ENCODE data around the gene CAGE1. TPM values are rescaled to one million over a fixed set of nuclear protein-coding genes. Genes with fewer than 3 reads are reported as not detected.

Gene CAGE1
- polyA plus RNA-seq, 3 donors: not detected

DNA sequence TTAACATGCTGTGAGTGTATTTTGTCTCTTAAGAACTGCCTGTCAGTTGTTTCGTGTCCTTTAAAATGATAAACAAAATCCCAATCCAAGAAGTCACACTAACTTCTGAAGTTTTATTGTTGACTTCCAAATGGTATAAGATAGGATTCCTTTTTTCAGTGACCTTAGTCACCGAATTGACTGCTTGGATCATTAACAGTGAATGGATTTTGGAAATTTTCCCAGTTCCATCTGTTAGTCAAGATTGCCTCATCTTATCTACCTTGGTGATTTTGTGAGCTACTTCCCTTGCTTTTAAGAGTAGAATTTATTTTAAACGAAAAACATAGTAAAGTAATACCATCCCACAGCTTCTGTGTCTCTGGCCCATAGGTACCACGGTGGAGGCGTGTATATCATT, 15.0 kb upstream of the CAGE1 start:
- TF ChIP-seq CTCF (IDR thresholded peaks at IDR 0.05): no peak
- peaks cover 73 to 99% of the 10 kb centered on the region in 2 donors for H3K36me3 ChIP-seq (replicated peaks in 1 of 2; ENCODE audit: control insufficient read depth in 1 of 2, insufficient read depth in 2 of 2, low read length in 2 of 2)
- Mint-ChIP-seq H3K27me3 (ENCODE audit: low read depth in 3 of 3) (no peaks in the 10 kb centered on the region), H3K9me3 (no peaks in the 10 kb centered on the region), H3K4me1 (peaks cover 11% of the 10 kb centered on the region), H3K4me3 (no peak overlapping the region), H3K36me3 (peaks cover 66 to 80% of the 10 kb centered on the region in 2 donors), H3K27ac (peak overlapping the region in 1 of 7 donors; percentile 43)
- H3K4me1 ChIP-seq (ENCODE audit: control insufficient read depth in 1 of 2, insufficient read depth in 2 of 2, low read length in 2 of 2): peaks cover 0 to 4% of the 10 kb centered on the region in 2 donors
- no peaks in the 10 kb centered on the region for H4K20me1 ChIP-seq (ENCODE audit: insufficient read depth, low read length)
- no peak overlapping the region for H3K9ac ChIP-seq (ENCODE audit: insufficient read depth, low read length, poor library complexity, severe bottlenecking)
- 94% methylated on average over 2 of the region's 5 CpGs for WGBS (ENCODE audit: insufficient coverage)
- no peaks in the 10 kb centered on the region for H3K9me3 ChIP-seq (replicated peaks in 1 of 2; ENCODE audit: control insufficient read depth in 1 of 2, insufficient read depth in 1 of 2, low read length in 2 of 2)
- H3K27ac ChIP-seq (ENCODE audit: low read depth in 1 of 2, low read length in 2 of 2): no peak overlapping the region
- no peak overlapping the region for H3K4me3 ChIP-seq (replicated peaks in 1 of 3; ENCODE audit: low read depth in 2 of 3, low read length in 3 of 3)
- no peak for DNase-seq
- no peak overlapping the region for H2AFZ ChIP-seq (ENCODE audit: insufficient read depth, low read depth, low read length, poor library complexity, severe bottlenecking)
- no peaks in the 10 kb centered on the region for H3K27me3 ChIP-seq (ENCODE audit: control insufficient read depth in 2 of 2, insufficient read depth in 2 of 2, low read length in 2 of 2)
- H3K4me2 ChIP-seq (replicated peaks; ENCODE audit: extremely low read depth, low read length, poor library complexity, severe bottlenecking): no peak overlapping the region
- no peaks in the 10 kb centered on the region for H3K79me2 ChIP-seq (ENCODE audit: insufficient read depth, low read length)
- intact Hi-C loops (cut with micrococcal nuclease): no loop called here

- H3K27ac Mint-ChIP-seq: peak overlapping the region in 3 of 7 donors; percentile 19 to 46 (median 46)
- DNase-seq: peak; percentile 6 to 58 (median 43)
- Histone ChIP-seq H3K9ac (ENCODE audit: insufficient read depth, low read length, poor library complexity, severe bottlenecking) (no peak overlapping the region), H3K79me2 (ENCODE audit: insufficient read depth, low read length) (no peaks in the 10 kb centered on the region), H2AFZ (ENCODE audit: insufficient read depth, low read depth, low read length, poor library complexity, severe bottlenecking) (no peak overlapping the region), H3K4me2 (replicated peaks; ENCODE audit: extremely low read depth, low read length, poor library complexity, severe bottlenecking) (no peak overlapping the region), H3K27ac (ENCODE audit: low read depth in 1 of 2, low read length in 2 of 2) (peak overlapping the region in 1 of 2 donors; percentile 21), H3K36me3 (replicated peaks in 1 of 2; ENCODE audit: control insufficient read depth in 1 of 2, insufficient read depth in 2 of 2, low read length in 2 of 2) (peaks cover 73 to 99% of the 10 kb centered on the region in 2 donors), H3K9me3 (replicated peaks in 1 of 2; ENCODE audit: control insufficient read depth in 1 of 2, insufficient read depth in 1 of 2, low read length in 2 of 2) (no peaks in the 10 kb centered on the region), H3K27me3 (ENCODE audit: control insufficient read depth in 2 of 2, insufficient read depth in 2 of 2, low read length in 2 of 2) (no peaks in the 10 kb centered on the region), H3K4me1 (ENCODE audit: control insufficient read depth in 1 of 2, insufficient read depth in 2 of 2, low read length in 2 of 2) (peaks cover 0 to 4% of the 10 kb centered on the region in 2 donors), H4K20me1 (ENCODE audit: insufficient read depth, low read length) (no peaks in the 10 kb centered on the region), H3K4me3 (replicated peaks in 1 of 3; ENCODE audit: low read depth in 2 of 3, low read length in 3 of 3) (no peak overlapping the region)
- H3K9me3 Mint-ChIP-seq: no peaks in the 10 kb centered on the region
- WGBS (ENCODE audit: insufficient coverage): no CpG with 5 or more reads among the region's 1 CpG
- no peaks in the 10 kb centered on the region for H3K27me3 Mint-ChIP-seq (ENCODE audit: low read depth in 3 of 3)
- H3K36me3 Mint-ChIP-seq: peaks cover 74 to 78% of the 10 kb centered on the region in 2 donors
- H3K4me1 Mint-ChIP-seq: peaks cover 11% of the 10 kb centered on the region
- intact Hi-C loops (cut with micrococcal nuclease): no loop called here
- no peak overlapping the region for H3K4me3 Mint-ChIP-seq
- TF ChIP-seq CTCF (IDR thresholded peaks at IDR 0.05): no peak
Measured at GRCh38 chr6:7402716-7403115, 13.2 kb upstream of the CAGE1 start.

All from CD14-positive monocyte (primary cell).